GM12878 (cell line): Measurements from ENCODE around the gene ATP6AP2.

Source experiments
- CEBPB ChIP-seq, 2 experiments: fragments of 150-350 bp in 1 of 2; IDR thresholded peaks; 2 replicates each; pipeline ENCODE4 v1.6.1; 2012 to 2014; ENCODE audit warnings: low read depth in 2 of 2, low read length in 2 of 2, borderline replicate concordance in 1 of 2, inconsistent platforms in 1 of 2
- EP300 ChIP-seq, 2 experiments: fragments of 150-350 bp in 1 of 2; IDR thresholded peaks; 2 replicates each; pipeline ENCODE4 v1.6.1; 2011 to 2012; ENCODE audit warnings: low read depth in 2 of 2, low read length in 2 of 2, borderline replicate concordance in 1 of 2, improper control_type of control experiment in 1 of 2, inconsistent platforms in 1 of 2; ENCODE audit not compliant: control insufficient read depth in 1 of 2
- EZH2 ChIP-seq: IDR thresholded peaks from 2 replicates; pipeline ENCODE4 v1.6.1; 2012; ENCODE audit warnings: low read depth, mild to moderate bottlenecking, control low read depth, inconsistent platforms, low read length, borderline replicate concordance; ENCODE audit not compliant: control insufficient read depth
- FOXK2 ChIP-seq: fragments of 450-650 bp; IDR thresholded peaks from 2 replicates; pipeline ENCODE4 v1.6.1; 2017; ENCODE audit warnings: mild to moderate bottlenecking, moderate library complexity
- GABPA ChIP-seq: IDR thresholded peaks from 2 replicates; pipeline ENCODE4 v1.6.1; 2014; ENCODE audit warnings: antibody characterized with exemption, low read depth, mild to moderate bottlenecking, inconsistent platforms
- KDM1A ChIP-seq: fragments of 200-600 bp; sonication (generic); IDR thresholded peaks from 2 replicates; pipeline ENCODE4 v1.6.1; 2016; ENCODE audit warnings: borderline replicate concordance
- POLR2A ChIP-seq: IDR thresholded peaks from 2 replicates; pipeline ENCODE4 v1.6.1; 2011; ENCODE audit warnings: low read depth, mild to moderate bottlenecking, low read length
- TF ChIP-seq, protein P1 (sequence below): fragments of 450-650 bp; IDR thresholded peaks from 2 replicates; pipeline ENCODE4 v1.6.1; 2016; ENCODE audit warnings: mild to moderate bottlenecking

GRCh38 chrX:40543661-40544328, 37.0 kb upstream of the ATP6AP2 start:
- TF ChIP-seq EZH2: no peak
- TF ChIP-seq EP300 (IDR thresholded peaks at IDR 0.05; ENCODE audit: borderline replicate concordance in 1 of 2, control insufficient read depth in 1 of 2, low read depth in 2 of 2, low read length in 2 of 2): no peak
- TF ChIP-seq KDM1A: no peak
- no peak for TF ChIP-seq POLR2A
- no peak for TF ChIP-seq GABPA
- TF ChIP-seq FOXK2: no peak
- TF ChIP-seq, protein P1, sequence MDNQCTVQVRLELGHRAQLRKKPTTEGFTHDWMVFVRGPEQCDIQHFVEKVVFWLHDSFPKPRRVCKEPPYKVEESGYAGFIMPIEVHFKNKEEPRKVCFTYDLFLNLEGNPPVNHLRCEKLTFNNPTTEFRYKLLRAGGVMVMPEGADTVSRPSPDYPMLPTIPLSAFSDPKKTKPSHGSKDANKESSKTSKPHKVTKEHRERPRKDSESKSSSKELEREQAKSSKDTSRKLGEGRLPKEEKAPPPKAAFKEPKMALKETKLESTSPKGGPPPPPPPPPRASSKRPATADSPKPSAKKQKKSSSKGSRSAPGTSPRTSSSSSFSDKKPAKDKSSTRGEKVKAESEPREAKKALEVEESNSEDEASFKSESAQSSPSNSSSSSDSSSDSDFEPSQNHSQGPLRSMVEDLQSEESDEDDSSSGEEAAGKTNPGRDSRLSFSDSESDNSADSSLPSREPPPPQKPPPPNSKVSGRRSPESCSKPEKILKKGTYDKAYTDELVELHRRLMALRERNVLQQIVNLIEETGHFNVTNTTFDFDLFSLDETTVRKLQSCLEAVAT: no peak
- TF ChIP-seq CEBPB (IDR thresholded peaks at IDR 0.05; ENCODE audit: borderline replicate concordance in 1 of 2, low read depth in 2 of 2, low read length in 2 of 2): no peak
